HL-60 (cell line): ENCODE data around the gene CBLC.

Experiments
- DNase-seq, 2 experiments: peaks; one replicate each; pipeline ENCODE4 v3.0.0-alpha.2; 2010 to 2020; ENCODE audit warnings: low read depth in 1 of 2, low spot score in 1 of 2
- H3K27ac ChIP-seq: fragments of 250-450 bp; sonication (Bioruptor Pico); replicated peaks from 2 replicates; pipeline ENCODE4 v1.5.1; 2020; ENCODE audit warnings: mild to moderate bottlenecking, moderate library complexity
- H3K27me3 ChIP-seq: fragments of 250-450 bp; sonication (Bioruptor Pico); 2 replicates; pipeline ENCODE4 v1.5.1; 2021; ENCODE audit warnings: mild to moderate bottlenecking, moderate library complexity; ENCODE audit not compliant: insufficient read depth, poor library complexity, severe bottlenecking
- H3K4me3 ChIP-seq: replicated peaks from 2 replicates; pipeline ENCODE4 v1.5.1; 2011; ENCODE audit warnings: mild to moderate bottlenecking, control low read depth, low read length; ENCODE audit not compliant: insufficient read depth
- CTCF ChIP-seq: IDR thresholded peaks from one replicate; pipeline ENCODE4 v1.5.1; 2011; ENCODE audit warnings: low read length, control low read depth, inconsistent platforms; ENCODE audit not compliant: insufficient read depth
- GABPA ChIP-seq: IDR thresholded peaks from 2 replicates; pipeline ENCODE4 v1.6.1; 2012; ENCODE audit warnings: low read depth
- POLR2AphosphoS5 ChIP-seq: IDR thresholded peaks from 2 replicates; pipeline ENCODE4 v1.6.1; 2012; ENCODE audit warnings: low read depth
- REST ChIP-seq: IDR thresholded peaks from 2 replicates; pipeline ENCODE4 v1.6.1; 2012; ENCODE audit warnings: low read depth; ENCODE audit not compliant: insufficient replicate concordance
- SPI1 ChIP-seq: IDR thresholded peaks from 2 replicates; pipeline ENCODE4 v1.6.1; 2012; ENCODE audit warnings: low read depth, mild to moderate bottlenecking, borderline replicate concordance

CBLC gene

GRCh38 chr19:44738603-44739558 is 38.8 kb upstream of the CBLC start:
- DNase-seq = peak; percentile 61 to 65
- Histone ChIP-seq H3K4me3 (no peak overlapping the region), H3K27ac (no peak overlapping the region), H3K27me3 (no peaks in the 10 kb centered on the region)
- TF ChIP-seq CTCF (no peak), GABPA (no peak), REST (no peak), POLR2AphosphoS5 (no peak), SPI1 (peak; percentile 68)

- H3K27me3 ChIP-seq = no peaks in the 10 kb centered on the region
- no peak overlapping the region for H3K4me3 ChIP-seq
- H3K27ac ChIP-seq = peak overlapping the region; percentile 81
- TF ChIP-seq POLR2AphosphoS5 (no peak), SPI1 (no peak), CTCF (no peak), GABPA (no peak), REST (no peak)
- DNase-seq = no peak
These were observed 37.3 kb upstream of the CBLC start for GRCh38 chr19:44740351-44740824.

GRCh38 chr19:44741258-44741731 is 36.4 kb upstream of the CBLC start:
- Histone ChIP-seq H3K27me3 (no peaks in the 10 kb centered on the region), H3K4me3 (no peak overlapping the region), H3K27ac (peak overlapping the region; percentile 81)
- DNase-seq = peak in 1 of 2 experiments; percentile 37
- TF ChIP-seq REST (no peak), GABPA (no peak)
